Measurements from ENCODE around the gene GADL1. TPM values are rescaled to one million over a fixed set of nuclear protein-coding genes. Genes with fewer than 3 reads are reported as not detected.

GADL1 gene, protein sequence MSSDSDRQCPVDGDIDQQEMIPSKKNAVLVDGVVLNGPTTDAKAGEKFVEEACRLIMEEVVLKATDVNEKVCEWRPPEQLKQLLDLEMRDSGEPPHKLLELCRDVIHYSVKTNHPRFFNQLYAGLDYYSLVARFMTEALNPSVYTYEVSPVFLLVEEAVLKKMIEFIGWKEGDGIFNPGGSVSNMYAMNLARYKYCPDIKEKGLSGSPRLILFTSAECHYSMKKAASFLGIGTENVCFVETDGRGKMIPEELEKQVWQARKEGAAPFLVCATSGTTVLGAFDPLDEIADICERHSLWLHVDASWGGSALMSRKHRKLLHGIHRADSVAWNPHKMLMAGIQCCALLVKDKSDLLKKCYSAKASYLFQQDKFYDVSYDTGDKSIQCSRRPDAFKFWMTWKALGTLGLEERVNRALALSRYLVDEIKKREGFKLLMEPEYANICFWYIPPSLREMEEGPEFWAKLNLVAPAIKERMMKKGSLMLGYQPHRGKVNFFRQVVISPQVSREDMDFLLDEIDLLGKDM
- not detected in 5 replicates for total RNA-seq (2022; extraction: Qiagen RNA extraction; ENCODE audit: low read depth)

GRCh38 chr3:30894521-30895251 is at the start of gene GADL1:
Gene GADL1 (minus strand): TSS chr3:30894661. CDS start chr3:30894614, 47 bp downstream.

Data from A549 treated with RU486 at 1 μM for 4 hours (cell line).